ENCODE data around the gene TBC1D2B. TPM values are rescaled to one million over a fixed set of nuclear protein-coding genes. Genes with fewer than 3 reads are reported as not detected.
A peak's percentile ranks its signal among the peaks of the same experiment; 100 is the strongest.
"Not testable (repeated sequence)": the region's sequence is repeated elsewhere in the genome, so short reads cannot be mapped to it uniquely, and the experiment has no call there.

Gene TBC1D2B
- total RNA-seq, 1 experiment from 2014 or later: 17.6 TPM

GRCh38 chr15:77978759-77979145 lies 98.8 kb downstream of the TBC1D2B start:
- H3K4me1 Mint-ChIP-seq; DNase-seq; H2BK20ac ChIP-seq (ENCODE audit: low read depth, low read length, poor library complexity, severe bottlenecking); H3K9me3 Mint-ChIP-seq; H3K27me3 ChIP-seq (ENCODE audit: insufficient read depth, low read length); H4K20me1 ChIP-seq (ENCODE audit: control insufficient read depth, insufficient read depth, insufficient read length); H3K27ac Mint-ChIP-seq; H3K27me3 Mint-ChIP-seq (ENCODE audit: low read depth); H3T11ph ChIP-seq (ENCODE audit: low read length); H3K9me3 ChIP-seq (ENCODE audit: control insufficient read depth, low read depth, low read length); H3K56ac ChIP-seq (ENCODE audit: insufficient read length, low read depth, low read length); H4K91ac ChIP-seq (ENCODE audit: insufficient read length, low read depth, low read length); H3K9ac ChIP-seq (ENCODE audit: extremely low read depth, insufficient read length, low read length); H3K23me2 ChIP-seq (ENCODE audit: insufficient read length, low read depth, low read length, poor library complexity, severe bottlenecking); H3K27ac ChIP-seq (ENCODE audit: insufficient read length, low read depth, low read length); H3K4me2 ChIP-seq (ENCODE audit: insufficient read depth, insufficient read length, low read length); H2BK15ac ChIP-seq (ENCODE audit: low read depth, low read length); H3K79me2 ChIP-seq (ENCODE audit: insufficient read depth, low read length); H4K8ac ChIP-seq (replicated peaks; ENCODE audit: insufficient read length, low read depth, low read length); H2BK120ac ChIP-seq (ENCODE audit: low read depth, low read length, poor library complexity, severe bottlenecking); H3K4ac ChIP-seq (ENCODE audit: low read depth, low read length); H2AFZ ChIP-seq (ENCODE audit: low read length); H3K23ac ChIP-seq (ENCODE audit: insufficient read length, low read depth, low read length); H4K5ac ChIP-seq (ENCODE audit: insufficient read length, low read depth, low read length); H3K14ac ChIP-seq (ENCODE audit: insufficient read depth, low read length); H2BK5ac ChIP-seq (ENCODE audit: insufficient read length, low read length); H3K4me3 Mint-ChIP-seq; H3K79me1 ChIP-seq (ENCODE audit: insufficient read depth, low read depth, low read length, poor library complexity, severe bottlenecking); H2BK12ac ChIP-seq (ENCODE audit: insufficient read length, low read depth, low read length); H3K18ac ChIP-seq (ENCODE audit: insufficient read length, low read depth, low read length); H3K4me1 ChIP-seq (ENCODE audit: insufficient read depth, low read length); H2AK5ac ChIP-seq (ENCODE audit: insufficient read length, low read length); H3K36me3 Mint-ChIP-seq (ENCODE audit: insufficient read depth in 1 of 3, low read depth in 3 of 3): not testable (repeated sequence)
- no CpG with 5 or more reads among the region's 13 CpGs for WGBS (ENCODE audit: extremely low coverage, insufficient read length, low lambda C conversion rate)

- peak overlapping the region in 1 of 3 experiments; percentile 65; a peak in 1 of 7 replicates for H3K27ac Mint-ChIP-seq
- not testable (repeated sequence) for DNase-seq; H2BK5ac ChIP-seq (ENCODE audit: insufficient read length, low read length)
These were observed 99.4 kb downstream of the TBC1D2B start for GRCh38 chr15:77977903-77978758.

More at GRCh38 chr15:77977903-77978758, 99.4 kb downstream of the TBC1D2B start:
- H4K8ac ChIP-seq (replicated peaks; ENCODE audit: insufficient read length, low read depth, low read length); H3K4ac ChIP-seq (ENCODE audit: low read depth, low read length); H3K9ac ChIP-seq (ENCODE audit: extremely low read depth, insufficient read length, low read length); H2BK120ac ChIP-seq (ENCODE audit: low read depth, low read length, poor library complexity, severe bottlenecking); H3T11ph ChIP-seq (ENCODE audit: low read length); H3K9me3 Mint-ChIP-seq; H2AFZ ChIP-seq (ENCODE audit: low read length); H3K27ac ChIP-seq (ENCODE audit: insufficient read length, low read depth, low read length); H3K27me3 ChIP-seq (ENCODE audit: insufficient read depth, low read length); H2BK15ac ChIP-seq (ENCODE audit: low read depth, low read length); H2BK12ac ChIP-seq (ENCODE audit: insufficient read length, low read depth, low read length); H3K18ac ChIP-seq (ENCODE audit: insufficient read length, low read depth, low read length); H3K4me1 ChIP-seq (ENCODE audit: insufficient read depth, low read length); H3K23me2 ChIP-seq (ENCODE audit: insufficient read length, low read depth, low read length, poor library complexity, severe bottlenecking); H3K9me3 ChIP-seq (ENCODE audit: control insufficient read depth, low read depth, low read length); H4K20me1 ChIP-seq (ENCODE audit: control insufficient read depth, insufficient read depth, insufficient read length); H2AK5ac ChIP-seq (ENCODE audit: insufficient read length, low read length); H3K27me3 Mint-ChIP-seq (ENCODE audit: low read depth); H3K56ac ChIP-seq (ENCODE audit: insufficient read length, low read depth, low read length); H3K4me3 Mint-ChIP-seq; H3K79me2 ChIP-seq (ENCODE audit: insufficient read depth, low read length); H4K91ac ChIP-seq (ENCODE audit: insufficient read length, low read depth, low read length); H2BK20ac ChIP-seq (ENCODE audit: low read depth, low read length, poor library complexity, severe bottlenecking); H3K14ac ChIP-seq (ENCODE audit: insufficient read depth, low read length); H3K4me2 ChIP-seq (ENCODE audit: insufficient read depth, insufficient read length, low read length); H3K23ac ChIP-seq (ENCODE audit: insufficient read length, low read depth, low read length); H3K4me1 Mint-ChIP-seq; H4K5ac ChIP-seq (ENCODE audit: insufficient read length, low read depth, low read length); H3K79me1 ChIP-seq (ENCODE audit: insufficient read depth, low read depth, low read length, poor library complexity, severe bottlenecking); H3K36me3 Mint-ChIP-seq (ENCODE audit: insufficient read depth in 1 of 3, low read depth in 3 of 3): not testable (repeated sequence)
- no CpG with 5 or more reads among the region's 19 CpGs for WGBS (ENCODE audit: extremely low coverage, insufficient read length, low lambda C conversion rate)

All from H9 (cell line).